Lower lobe of right lung (tissue), 2 donors: ENCODE data around the gene GFRA4. TPM values are rescaled to one million over a fixed set of nuclear protein-coding genes. Genes with fewer than 3 reads are reported as not detected.
A peak's percentile ranks its signal among the peaks of the same experiment; 100 is the strongest.

Experiments used
- ATAC-seq, 2 donors: fragments of 200-7000 bp; cut with Tn5 transposase; one replicate each; pipeline ENCODE4 v1.9.1; 2020 to 2022; ENCODE audit warnings: mild to moderate bottlenecking in 2 of 2, moderate library complexity in 2 of 2
- DNase-seq: peaks from one replicate; pipeline ENCODE4 v3.0.0-alpha.2; 2020
- H3K27ac ChIP-seq: fragments of 200-600 bp; one replicate; pipeline ENCODE4 v1.8.0; 2022
- H3K27me3 ChIP-seq: fragments of 200-600 bp; one replicate; pipeline ENCODE4 v1.8.0; 2022; ENCODE audit warnings: low read depth
- H3K36me3 ChIP-seq: fragments of 200-600 bp; one replicate; pipeline ENCODE4 v1.8.0; 2022; ENCODE audit warnings: mild to moderate bottlenecking
- H3K4me1 ChIP-seq: fragments of 200-600 bp; one replicate; pipeline ENCODE4 v1.8.0; 2022
- H3K4me3 ChIP-seq: fragments of 200-600 bp; one replicate; pipeline ENCODE4 v1.8.0; 2022; ENCODE audit warnings: mild to moderate bottlenecking
- H3K9me3 ChIP-seq: fragments of 200-600 bp; one replicate; pipeline ENCODE4 v1.8.0; 2022
- CTCF ChIP-seq: fragments of 200-600 bp; IDR thresholded peaks from one replicate; pipeline ENCODE4 v1.8.0; 2022; ENCODE audit warnings: antibody characterized with exemption, mild to moderate bottlenecking
- intact Hi-C: fragments of 100-400 bp; cut with DNase I; formaldehyde crosslinking; loops from one replicate; pipeline ENCODE4 v1.11.0; 2022
- total RNA-seq: library from RNA; stranded (reverse); fragmentation: NEBNext Ultra II Directional; extraction: Animal tissue kit (Norgen Biotek cat#: 25700); gene quantifications from one replicate; pipeline ENCODE4 v1.2.1, GENCODE V29; 2021
- donor health status: DM: no; HTN: yes; CAD: no; lungs with severe emphysema.

The GFRA4 gene
- total RNA-seq, 1 donor from 2014 or later: not detected

- H3K4me1 ChIP-seq: peaks cover 16% of the 10 kb centered on the region
- H3K36me3 ChIP-seq: no peaks in the 10 kb centered on the region
- TF ChIP-seq CTCF: no peak
- ATAC-seq (no peak), DNase-seq (no peak)
- H3K4me3 ChIP-seq: no peak overlapping the region
- no peaks in the 10 kb centered on the region for H3K9me3 ChIP-seq
- no peak overlapping the region for H3K27ac ChIP-seq
- H3K27me3 ChIP-seq: peaks cover 3% of the 10 kb centered on the region
- intact Hi-C loops: no loop called here
These were observed 44.3 kb upstream of the GFRA4 start for GRCh38 chr20:3707508-3707899.

GRCh38 chr20:3706774-3707507 is 43.7 kb upstream of the GFRA4 start:
- DNase-seq: no peak
- H3K27me3 ChIP-seq: no peaks in the 10 kb centered on the region
- no peaks in the 10 kb centered on the region for H3K36me3 ChIP-seq
- peak in 1 of 2 donors; percentile 46 for ATAC-seq
- TF ChIP-seq CTCF: no peak
- H3K27ac ChIP-seq: no peak overlapping the region
- H3K4me3 ChIP-seq: no peak overlapping the region
- intact Hi-C loops: no loop called here
- H3K4me1 ChIP-seq: peaks cover 16% of the 10 kb centered on the region
- H3K9me3 ChIP-seq: no peaks in the 10 kb centered on the region

GRCh38 chr20:3705970-3706739 is 43.0 kb upstream of the GFRA4 start:
- H3K36me3 ChIP-seq: peaks cover 4% of the 10 kb centered on the region
- H3K4me3 ChIP-seq: no peak overlapping the region
- H3K9me3 ChIP-seq: no peaks in the 10 kb centered on the region
- peaks cover 15% of the 10 kb centered on the region for H3K4me1 ChIP-seq
- no peak overlapping the region for H3K27ac ChIP-seq
- no peak for ATAC-seq
- H3K27me3 ChIP-seq: no peaks in the 10 kb centered on the region
- intact Hi-C loops: no loop called here
- TF ChIP-seq CTCF: no peak
- no peak for DNase-seq

GRCh38 chr20:3705491-3705969 is 42.3 kb upstream of the GFRA4 start:
- DNase-seq (no peak), ATAC-seq (no peak)
- no peak overlapping the region for H3K27ac ChIP-seq
- intact Hi-C loops: no loop called here
- no peaks in the 10 kb centered on the region for H3K9me3 ChIP-seq
- H3K4me3 ChIP-seq: no peak overlapping the region
- no peaks in the 10 kb centered on the region for H3K27me3 ChIP-seq
- peaks cover 8% of the 10 kb centered on the region for H3K4me1 ChIP-seq
- no peak for TF ChIP-seq CTCF
- peaks cover 4% of the 10 kb centered on the region for H3K36me3 ChIP-seq

GRCh38 chr20:3704087-3704486 is 40.9 kb upstream of the GFRA4 start:
- ATAC-seq: no peak
- TF ChIP-seq CTCF: no peak
- no peak for DNase-seq
- no peaks in the 10 kb centered on the region for H3K9me3 ChIP-seq
- H3K27me3 ChIP-seq: no peaks in the 10 kb centered on the region
- peaks cover 4% of the 10 kb centered on the region for H3K36me3 ChIP-seq
- no peak overlapping the region for H3K27ac ChIP-seq
- H3K4me3 ChIP-seq: no peak overlapping the region
- intact Hi-C loops: no loop called here
- no peaks in the 10 kb centered on the region for H3K4me1 ChIP-seq
